HG03159 (cell line): ENCODE measurements around the gene PIAS4.

Experiments
- ATAC-seq: cut with Tn5 transposase; IDR thresholded peaks from one replicate; pipeline ENCODE4 v1.9.1; 2021; ENCODE audit warnings: mild to moderate bottlenecking, moderate library complexity; ENCODE audit not compliant: unreplicated experiment

The PIAS4 gene

GRCh38 chr19:4042064-4042730 lies 34.7 kb downstream of the PIAS4 start:
- no peak for ATAC-seq

DNA sequence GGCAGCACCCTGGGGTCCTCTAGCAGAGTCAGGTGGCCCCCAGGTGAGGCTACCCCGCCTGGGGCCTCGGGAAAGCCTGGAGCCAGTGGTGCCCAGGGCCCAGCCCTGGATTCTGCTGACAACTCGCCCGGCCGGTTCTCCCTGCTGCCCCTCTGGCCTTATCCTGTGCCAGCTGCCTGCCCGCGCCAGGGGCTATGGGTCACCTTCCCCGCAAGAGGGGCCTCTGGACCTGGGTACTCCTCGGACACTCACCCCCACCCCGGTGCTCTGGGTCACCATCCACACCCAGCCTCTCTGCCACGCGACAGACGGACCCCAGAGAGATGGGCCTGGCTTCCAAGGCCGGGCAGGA lies 35.2 kb downstream of the PIAS4 start:
- ATAC-seq, result no peak

- no peak for ATAC-seq
Measured at GRCh38 chr19:4043401-4043800, 35.9 kb downstream of the PIAS4 start.

DNA sequence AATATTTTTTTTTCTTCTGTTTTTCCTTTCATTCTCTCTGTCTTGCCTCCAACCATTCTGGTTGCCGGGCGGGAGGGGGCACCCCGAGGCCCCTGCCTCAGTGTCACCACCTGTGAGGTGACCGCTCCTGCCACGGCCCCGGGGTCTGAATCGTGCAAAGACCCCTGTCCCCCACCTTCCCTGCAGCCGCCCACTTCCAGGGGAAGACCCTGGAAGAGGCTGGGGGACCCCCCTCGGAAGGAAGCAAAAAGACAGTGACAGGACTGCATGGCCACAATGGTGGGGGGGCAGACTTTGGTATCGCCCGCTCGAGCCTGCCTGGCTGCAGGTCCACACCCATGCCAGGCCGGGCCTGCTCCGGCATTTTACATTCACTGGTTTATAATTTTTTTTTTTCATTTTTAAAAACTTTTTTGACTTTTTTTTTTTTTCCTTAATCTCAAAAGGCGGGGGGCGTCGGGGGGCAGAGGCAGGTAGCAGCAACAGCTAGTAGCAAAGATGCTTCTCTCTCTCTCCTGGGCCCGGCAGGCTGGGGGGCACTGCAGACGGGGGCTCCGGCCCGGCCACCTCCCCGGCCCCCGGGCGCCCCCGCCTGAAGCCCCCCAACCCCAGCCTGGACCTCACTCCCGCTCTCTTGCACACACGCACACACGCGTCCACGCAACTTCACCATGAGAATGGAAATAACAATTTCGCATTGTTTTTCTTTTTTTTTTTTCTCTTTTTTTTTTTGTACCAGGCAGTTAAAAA lies 36.6 kb downstream of the PIAS4 start:
- ATAC-seq, result no peak

DNA sequence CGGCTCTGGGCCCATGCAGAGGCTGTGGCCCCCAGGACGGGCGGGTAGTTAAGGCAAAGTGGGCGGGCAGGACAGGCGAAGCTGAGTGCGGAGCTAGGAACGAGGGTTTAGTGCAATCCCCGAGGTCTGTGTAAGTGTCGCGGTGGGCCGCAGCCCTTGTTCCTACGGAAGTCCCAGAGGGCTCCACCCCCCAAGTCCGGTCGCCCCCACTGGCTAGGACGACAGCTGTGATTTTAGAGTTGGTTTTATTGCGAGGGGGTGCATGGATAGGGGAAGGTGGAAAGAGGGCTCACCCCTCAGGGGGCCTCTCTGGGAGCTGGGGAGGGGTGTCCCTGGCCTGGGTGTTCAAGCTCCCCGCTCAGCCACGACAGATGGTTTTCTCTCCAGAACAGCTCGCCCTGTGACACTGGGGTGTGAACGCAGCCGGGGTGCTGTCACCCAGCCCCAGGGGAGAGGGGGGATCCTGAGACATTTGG lies 37.5 kb downstream of the PIAS4 start:
- no peak for ATAC-seq

DNA sequence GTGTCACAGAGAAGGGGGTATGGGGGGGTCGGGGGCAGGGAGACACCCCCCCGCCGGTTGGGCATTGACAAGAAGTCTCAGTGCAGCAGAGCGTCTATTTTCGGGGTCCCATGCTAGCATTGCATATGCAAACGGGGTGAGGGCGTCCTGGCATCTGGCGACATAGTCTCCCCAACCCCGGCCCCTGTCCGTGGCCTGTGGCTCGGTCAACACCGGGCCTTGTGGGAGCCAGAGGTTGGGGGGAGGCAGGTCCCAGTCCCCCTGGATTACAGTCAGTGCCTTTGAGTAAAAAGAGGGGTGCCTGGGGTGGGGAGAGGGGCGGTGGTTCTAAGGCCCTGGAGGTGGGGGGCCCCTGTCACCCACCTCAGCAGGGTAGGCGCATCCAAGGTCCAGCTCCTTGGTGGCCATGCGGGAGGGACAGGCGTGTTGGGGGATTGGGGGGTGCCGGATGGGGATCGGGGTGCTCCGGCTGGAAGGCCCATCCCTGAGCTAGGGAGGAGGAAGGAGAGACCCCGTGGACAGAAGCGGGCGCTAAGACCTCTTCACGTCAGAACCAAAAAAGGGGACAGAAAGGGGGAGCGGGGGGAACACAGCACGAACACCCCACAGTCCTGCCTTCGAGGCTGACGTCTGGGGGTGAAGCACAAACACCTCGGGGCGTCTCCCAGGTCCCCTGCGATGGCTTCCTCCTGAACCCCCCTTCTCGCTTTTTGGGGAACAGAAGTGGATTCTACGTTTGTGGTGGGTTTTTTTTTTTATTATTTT lies 38.2 kb downstream of the PIAS4 start:
- no peak for ATAC-seq

- ATAC-seq, result no peak
Measured at GRCh38 chr19:4046362-4046691, 38.8 kb downstream of the PIAS4 start.

DNA sequence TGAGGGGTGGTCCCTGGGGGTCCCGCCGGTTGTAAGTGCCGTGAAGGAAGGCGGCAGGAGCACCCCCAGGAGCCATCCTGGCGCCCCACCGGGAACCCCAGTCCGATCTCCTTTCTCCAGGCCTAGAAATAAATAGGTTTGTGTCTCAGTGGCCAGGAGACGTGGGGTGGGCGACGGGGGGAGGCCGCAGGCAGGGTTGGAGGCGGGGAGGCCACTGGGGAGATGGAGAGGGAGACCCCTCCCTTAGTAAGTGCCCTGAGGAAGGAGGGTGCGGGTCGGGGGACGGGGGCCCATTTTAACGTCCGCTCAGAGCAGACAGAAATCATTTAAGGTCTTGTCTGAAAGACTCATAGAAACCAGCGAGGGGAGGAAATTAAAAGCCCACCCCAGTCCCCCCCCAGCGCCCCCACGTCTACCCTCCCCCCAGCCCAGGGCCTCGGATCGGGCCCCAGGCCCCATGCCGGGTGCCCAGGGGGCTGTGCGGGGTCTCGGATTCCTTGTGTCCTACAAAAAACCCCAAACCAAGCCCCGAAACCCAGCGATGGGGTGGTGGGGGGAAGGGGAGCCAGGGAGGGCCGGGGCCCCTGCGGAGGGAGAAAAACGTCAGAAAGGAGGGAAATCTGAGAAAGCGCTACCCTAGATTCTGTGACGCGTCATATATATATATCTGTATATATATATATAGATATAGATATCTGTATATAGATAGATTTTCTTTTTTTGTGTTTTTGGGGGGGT lies 39.6 kb downstream of the PIAS4 start:
- no peak for ATAC-seq

- ATAC-seq, result no peak
Measured at GRCh38 chr19:4049432-4049831, 41.9 kb downstream of the PIAS4 start.

- no peak for ATAC-seq
Measured at GRCh38 chr19:4051175-4052101, 43.9 kb downstream of the PIAS4 start.

GRCh38 chr19:4052114-4052992 lies 44.8 kb downstream of the PIAS4 start:
- ATAC-seq, result no peak

- ATAC-seq, result no peak
Measured at GRCh38 chr19:4052993-4053422, 45.5 kb downstream of the PIAS4 start.

DNA sequence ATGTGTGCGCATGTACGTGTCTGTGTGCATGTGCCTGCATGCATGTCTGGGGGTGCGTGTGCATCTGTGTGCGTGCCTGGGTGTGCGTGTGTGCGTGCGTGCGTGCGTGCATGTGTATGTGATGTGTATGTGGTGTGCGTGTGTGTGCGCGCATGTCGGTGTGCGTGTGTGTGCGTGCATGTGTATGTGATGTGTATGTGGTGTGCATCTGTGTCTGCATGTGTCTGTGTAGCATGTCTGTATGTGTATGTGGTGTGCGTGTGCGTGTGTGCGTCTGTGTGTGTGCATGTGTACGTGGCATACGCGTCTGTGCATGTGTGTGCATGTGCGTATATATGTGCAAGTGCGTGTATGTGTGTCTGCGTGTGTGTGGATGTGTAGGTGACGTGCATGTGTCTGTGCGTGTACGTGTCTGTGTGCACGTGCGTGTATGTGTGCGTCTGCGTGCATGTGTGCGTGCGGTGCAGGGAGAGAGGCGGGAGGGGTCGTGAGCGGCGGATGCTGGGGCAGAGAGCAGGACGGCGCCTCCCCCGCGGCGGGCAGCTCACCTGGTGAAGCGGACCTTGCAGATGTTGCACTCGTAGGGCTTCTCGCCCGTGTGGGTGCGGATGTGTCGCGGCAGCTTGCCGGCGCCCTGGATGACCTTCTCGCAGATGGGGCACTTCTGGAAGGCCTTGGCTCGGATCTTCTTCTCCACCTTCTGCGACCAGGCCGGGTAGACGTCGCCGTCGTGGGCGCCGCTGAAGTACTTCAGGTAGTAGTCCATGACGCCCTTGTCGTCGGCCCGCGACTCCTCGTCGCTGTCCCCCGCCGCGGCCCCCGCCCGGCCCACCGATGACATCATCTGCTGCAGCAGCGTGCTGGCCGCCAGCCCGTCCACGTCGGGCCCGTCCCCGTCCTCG lies 46.1 kb downstream of the PIAS4 start:
- no peak for ATAC-seq

DNA sequence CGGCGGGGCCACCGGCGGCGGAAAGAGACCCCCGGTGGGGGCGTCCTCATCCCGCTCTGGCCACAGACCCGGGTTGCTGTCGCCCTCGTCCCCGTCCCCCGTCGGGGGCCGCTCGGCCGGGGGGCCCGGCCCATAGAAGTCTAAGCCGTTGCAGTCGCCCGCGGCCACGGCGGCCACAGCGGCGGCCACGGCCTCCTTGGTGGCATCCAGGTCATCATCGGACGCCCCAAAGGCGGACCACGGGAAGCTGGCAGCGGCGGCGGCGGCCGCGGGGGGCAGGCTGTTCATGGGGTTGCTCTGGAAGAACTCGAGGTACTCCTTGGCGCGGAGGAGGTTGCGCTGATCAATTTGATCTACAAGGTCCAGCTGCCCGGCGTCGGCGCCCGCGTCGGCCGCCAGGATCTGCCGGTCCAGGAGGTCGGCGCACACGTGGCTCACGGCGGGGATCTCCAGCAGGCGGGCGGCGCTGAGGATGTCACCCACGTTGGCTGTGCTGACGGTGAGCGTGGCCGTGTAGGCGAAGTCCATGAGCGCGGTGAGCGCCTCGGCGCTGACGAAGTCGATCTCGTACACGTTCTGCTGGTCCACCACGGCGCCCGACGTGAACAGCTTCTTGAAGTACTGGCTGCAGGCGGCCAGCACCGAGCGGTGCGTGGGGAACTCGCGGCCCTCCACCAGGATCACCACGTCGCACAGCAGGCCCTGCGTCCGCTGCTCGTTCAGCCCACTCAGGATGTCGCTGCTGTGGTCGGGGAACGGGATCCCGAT lies 47.1 kb downstream of the PIAS4 start:
- ATAC-seq, result no peak

DNA sequence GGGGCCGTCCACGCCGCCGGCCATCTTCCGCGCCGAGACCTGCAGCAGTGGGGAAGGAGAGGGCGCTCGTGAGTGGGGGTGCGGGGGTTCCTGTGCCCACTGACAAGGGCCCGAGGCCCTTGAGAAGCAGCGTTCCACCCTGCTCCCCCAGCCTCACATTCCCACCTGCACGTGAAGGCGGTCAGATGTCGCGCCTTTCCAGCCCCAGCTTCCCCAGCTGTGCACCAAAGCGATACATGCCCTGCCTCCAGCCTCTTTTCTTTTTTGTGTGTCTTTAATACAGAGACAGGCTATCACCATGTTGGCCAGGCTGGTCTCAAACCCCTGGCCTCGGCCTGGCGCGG lies 47.6 kb downstream of the PIAS4 start:
- no peak for ATAC-seq

- no peak for ATAC-seq
Measured at GRCh38 chr19:4057931-4058692, 50.6 kb downstream of the PIAS4 start.
